HEK293 (cell line): ENCODE measurements around the gene YIPF3.

Experiments used
- IKZF3 ChIP-seq: fragments of 450-650 bp; IDR thresholded peaks from 2 replicates; pipeline ENCODE4 v1.5.0; 2018; ENCODE audit warnings: missing biosample characterization, mild to moderate bottlenecking, missing genetic modification characterization, moderate library complexity
- TRIM28 ChIP-seq: IDR thresholded peaks from 2 replicates; pipeline ENCODE4 v1.6.1; 2011; ENCODE audit warnings: low read length, control low read depth, borderline replicate concordance
- ZBTB17 ChIP-seq: fragments of 450-650 bp; formaldehyde crosslinking; IDR thresholded peaks from 2 replicates; pipeline ENCODE4 v1.5.1; 2016; ENCODE audit warnings: missing biosample characterization, missing genetic modification characterization
- ZNF114 ChIP-seq: fragments of 450-650 bp; formaldehyde crosslinking; IDR thresholded peaks from 2 replicates; pipeline ENCODE4 v1.5.0; 2017; ENCODE audit warnings: missing biosample characterization, missing genetic modification characterization
- ZNF202 ChIP-seq: fragments of 450-650 bp; formaldehyde crosslinking; IDR thresholded peaks from 2 replicates; pipeline ENCODE4 v1.5.1; 2016; ENCODE audit warnings: missing biosample characterization, missing genetic modification characterization, borderline replicate concordance
- ZNF555 ChIP-seq: fragments of 450-650 bp; formaldehyde crosslinking; conservative IDR thresholded peaks from 2 replicates; pipeline ENCODE4 v1.5.1; 2017; ENCODE audit warnings: missing biosample characterization, mild to moderate bottlenecking, missing genetic modification characterization, inconsistent platforms
- ZNF558 ChIP-seq: fragments of 450-650 bp; formaldehyde crosslinking; IDR thresholded peaks from 2 replicates; pipeline ENCODE4 v1.5.1; 2016; ENCODE audit warnings: missing biosample characterization, missing genetic modification characterization
- TF ChIP-seq, protein P1 (sequence below): fragments of 450-650 bp; formaldehyde crosslinking; IDR thresholded peaks from 2 replicates; pipeline ENCODE4 v1.5.1; 2016; ENCODE audit warnings: missing biosample characterization, missing genetic modification characterization
- TF ChIP-seq, protein P2 (sequence below): fragments of 450-650 bp; formaldehyde crosslinking; IDR thresholded peaks from 2 replicates; pipeline ENCODE4 v1.5.1; 2016; ENCODE audit warnings: missing biosample characterization, missing genetic modification characterization, low read depth
- TF ChIP-seq, protein P3 (sequence below): fragments of 450-650 bp; formaldehyde crosslinking; IDR thresholded peaks from 2 replicates; pipeline ENCODE4 v1.5.1; 2016; ENCODE audit warnings: missing biosample characterization, missing genetic modification characterization

DNA sequence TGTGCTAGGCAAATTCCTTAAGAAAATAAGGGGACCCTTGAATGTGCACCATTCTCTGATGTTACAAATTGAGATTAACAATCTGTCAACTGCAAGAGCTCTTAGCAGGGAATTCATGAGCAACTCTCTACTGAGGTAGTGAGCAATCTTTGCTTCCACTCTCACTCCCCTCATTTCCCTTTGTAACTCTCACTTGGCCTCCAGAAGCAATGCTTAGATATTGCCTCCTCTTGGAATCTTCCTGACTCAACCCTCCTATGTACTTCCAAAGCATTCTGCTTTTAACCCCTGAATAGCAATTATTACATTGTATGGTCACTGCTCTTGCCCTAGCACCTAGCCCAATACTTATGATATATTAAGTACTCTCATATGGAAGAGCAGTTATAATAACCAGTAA, 42.6 kb upstream of the YIPF3 start:
- TF ChIP-seq ZNF114 = no peak
- no peak for TF ChIP-seq ZNF558 (tag by site-specific recombination)
- TF ChIP-seq IKZF3 (tag by site-specific recombination) = no peak
- TF ChIP-seq, protein P1, sequence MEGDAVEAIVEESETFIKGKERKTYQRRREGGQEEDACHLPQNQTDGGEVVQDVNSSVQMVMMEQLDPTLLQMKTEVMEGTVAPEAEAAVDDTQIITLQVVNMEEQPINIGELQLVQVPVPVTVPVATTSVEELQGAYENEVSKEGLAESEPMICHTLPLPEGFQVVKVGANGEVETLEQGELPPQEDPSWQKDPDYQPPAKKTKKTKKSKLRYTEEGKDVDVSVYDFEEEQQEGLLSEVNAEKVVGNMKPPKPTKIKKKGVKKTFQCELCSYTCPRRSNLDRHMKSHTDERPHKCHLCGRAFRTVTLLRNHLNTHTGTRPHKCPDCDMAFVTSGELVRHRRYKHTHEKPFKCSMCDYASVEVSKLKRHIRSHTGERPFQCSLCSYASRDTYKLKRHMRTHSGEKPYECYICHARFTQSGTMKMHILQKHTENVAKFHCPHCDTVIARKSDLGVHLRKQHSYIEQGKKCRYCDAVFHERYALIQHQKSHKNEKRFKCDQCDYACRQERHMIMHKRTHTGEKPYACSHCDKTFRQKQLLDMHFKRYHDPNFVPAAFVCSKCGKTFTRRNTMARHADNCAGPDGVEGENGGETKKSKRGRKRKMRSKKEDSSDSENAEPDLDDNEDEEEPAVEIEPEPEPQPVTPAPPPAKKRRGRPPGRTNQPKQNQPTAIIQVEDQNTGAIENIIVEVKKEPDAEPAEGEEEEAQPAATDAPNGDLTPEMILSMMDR = no peak
- no peak for TF ChIP-seq ZNF555 (tag by site-specific recombination)
- no peak for TF ChIP-seq ZBTB17 (tag by site-specific recombination)
- TF ChIP-seq TRIM28 = no peak
- TF ChIP-seq, protein P2, sequence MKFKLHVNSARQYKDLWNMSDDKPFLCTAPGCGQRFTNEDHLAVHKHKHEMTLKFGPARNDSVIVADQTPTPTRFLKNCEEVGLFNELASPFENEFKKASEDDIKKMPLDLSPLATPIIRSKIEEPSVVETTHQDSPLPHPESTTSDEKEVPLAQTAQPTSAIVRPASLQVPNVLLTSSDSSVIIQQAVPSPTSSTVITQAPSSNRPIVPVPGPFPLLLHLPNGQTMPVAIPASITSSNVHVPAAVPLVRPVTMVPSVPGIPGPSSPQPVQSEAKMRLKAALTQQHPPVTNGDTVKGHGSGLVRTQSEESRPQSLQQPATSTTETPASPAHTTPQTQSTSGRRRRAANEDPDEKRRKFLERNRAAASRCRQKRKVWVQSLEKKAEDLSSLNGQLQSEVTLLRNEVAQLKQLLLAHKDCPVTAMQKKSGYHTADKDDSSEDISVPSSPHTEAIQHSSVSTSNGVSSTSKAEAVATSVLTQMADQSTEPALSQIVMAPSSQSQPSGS (tag by site-specific recombination) = no peak
- TF ChIP-seq ZNF202 (tag by site-specific recombination) = no peak
- TF ChIP-seq, protein P3, sequence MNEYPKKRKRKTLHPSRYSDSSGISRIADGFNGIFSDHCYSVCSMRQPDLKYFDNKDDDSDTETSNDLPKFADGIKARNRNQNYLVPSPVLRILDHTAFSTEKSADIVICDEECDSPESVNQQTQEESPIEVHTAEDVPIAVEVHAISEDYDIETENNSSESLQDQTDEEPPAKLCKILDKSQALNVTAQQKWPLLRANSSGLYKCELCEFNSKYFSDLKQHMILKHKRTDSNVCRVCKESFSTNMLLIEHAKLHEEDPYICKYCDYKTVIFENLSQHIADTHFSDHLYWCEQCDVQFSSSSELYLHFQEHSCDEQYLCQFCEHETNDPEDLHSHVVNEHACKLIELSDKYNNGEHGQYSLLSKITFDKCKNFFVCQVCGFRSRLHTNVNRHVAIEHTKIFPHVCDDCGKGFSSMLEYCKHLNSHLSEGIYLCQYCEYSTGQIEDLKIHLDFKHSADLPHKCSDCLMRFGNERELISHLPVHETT (tag by site-specific recombination) = no peak
